D341Med (cell line): ENCODE results near the gene SLC18A3.

Experiments
- DNase-seq: peaks from one replicate; pipeline ENCODE4 v3.0.0; 2012; ENCODE audit warnings: low spot score

The SLC18A3 gene

DNA sequence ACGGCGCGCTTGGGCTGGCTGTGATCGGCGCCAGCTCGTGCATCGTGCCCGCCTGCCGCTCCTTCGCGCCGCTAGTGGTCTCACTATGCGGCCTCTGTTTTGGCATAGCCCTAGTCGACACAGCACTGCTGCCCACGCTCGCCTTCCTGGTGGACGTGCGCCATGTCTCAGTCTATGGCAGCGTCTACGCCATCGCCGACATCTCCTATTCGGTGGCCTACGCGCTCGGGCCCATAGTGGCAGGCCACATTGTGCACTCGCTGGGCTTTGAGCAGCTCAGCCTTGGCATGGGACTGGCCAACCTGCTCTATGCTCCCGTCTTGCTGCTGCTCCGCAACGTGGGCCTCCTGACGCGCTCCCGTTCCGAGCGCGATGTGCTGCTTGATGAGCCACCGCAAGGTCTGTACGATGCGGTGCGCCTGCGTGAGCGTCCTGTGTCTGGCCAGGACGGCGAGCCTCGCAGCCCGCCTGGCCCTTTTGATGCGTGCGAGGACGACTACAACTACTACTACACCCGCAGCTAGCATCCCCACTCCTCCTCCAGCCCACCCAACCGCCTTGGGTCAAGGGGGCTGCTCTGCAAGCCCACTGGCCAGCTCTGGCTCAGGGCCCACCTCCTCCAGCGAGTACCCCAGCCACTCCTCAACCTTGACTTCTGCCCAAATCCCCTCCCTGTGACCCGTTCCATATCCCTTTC lies 1.9 kb downstream of the SLC18A3 start:
- no peak for DNase-seq

DNA sequence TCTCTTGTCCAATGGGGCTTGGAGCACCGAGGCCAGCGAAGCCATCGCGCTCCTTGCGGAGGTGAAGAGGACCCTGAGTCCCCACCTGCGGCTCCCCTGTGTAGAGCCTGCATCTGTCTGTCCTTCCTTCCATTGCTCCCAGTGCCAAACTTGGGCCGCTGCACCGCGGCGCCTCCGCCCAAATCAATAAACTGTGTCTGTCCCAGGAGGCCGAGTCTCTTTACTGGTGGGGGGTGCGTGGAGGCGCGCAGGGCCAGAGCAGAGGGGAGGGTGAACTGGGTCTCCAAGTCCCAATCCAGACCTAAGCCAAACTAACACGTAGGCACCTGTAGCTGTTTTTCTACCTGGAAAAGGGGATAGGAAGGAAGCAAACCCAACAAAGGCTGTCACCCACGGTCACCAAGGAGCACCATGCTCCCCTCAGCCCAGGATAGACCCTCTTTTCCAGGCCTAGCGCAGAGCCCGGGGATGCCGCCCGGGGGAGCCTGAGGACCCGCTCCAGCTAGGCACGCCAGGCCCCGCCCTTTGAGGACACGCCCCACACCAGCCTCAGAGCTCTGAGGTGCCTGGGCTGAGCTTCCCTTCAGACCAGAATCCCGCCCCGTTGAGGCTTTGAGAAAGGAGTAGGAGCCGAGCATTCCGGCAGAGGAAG lies 2.5 kb downstream of the SLC18A3 start:
- DNase-seq: peak; percentile 88

- DNase-seq: no peak
Observed at GRCh38 chr10:49613165-49613881, 3.2 kb downstream of the SLC18A3 start.

- no peak for DNase-seq
Observed at GRCh38 chr10:49613882-49614241, 3.8 kb downstream of the SLC18A3 start, which contains the start of gene CHAT. CHAT (plus strand) TSS chr10:49614037; CDS start chr10:49614190, 153 bp downstream.

GRCh38 chr10:49614242-49615198 lies 4.4 kb downstream of the SLC18A3 start:
- DNase-seq: peak; percentile 46

GRCh38 chr10:49615213-49615612 lies 5.1 kb downstream of the SLC18A3 start:
- DNase-seq: peak; percentile 22

GRCh38 chr10:49615721-49616120 lies 5.6 kb downstream of the SLC18A3 start:
- no peak for DNase-seq

- DNase-seq: no peak
Observed at GRCh38 chr10:49616421-49617101, 6.5 kb downstream of the SLC18A3 start.

DNA sequence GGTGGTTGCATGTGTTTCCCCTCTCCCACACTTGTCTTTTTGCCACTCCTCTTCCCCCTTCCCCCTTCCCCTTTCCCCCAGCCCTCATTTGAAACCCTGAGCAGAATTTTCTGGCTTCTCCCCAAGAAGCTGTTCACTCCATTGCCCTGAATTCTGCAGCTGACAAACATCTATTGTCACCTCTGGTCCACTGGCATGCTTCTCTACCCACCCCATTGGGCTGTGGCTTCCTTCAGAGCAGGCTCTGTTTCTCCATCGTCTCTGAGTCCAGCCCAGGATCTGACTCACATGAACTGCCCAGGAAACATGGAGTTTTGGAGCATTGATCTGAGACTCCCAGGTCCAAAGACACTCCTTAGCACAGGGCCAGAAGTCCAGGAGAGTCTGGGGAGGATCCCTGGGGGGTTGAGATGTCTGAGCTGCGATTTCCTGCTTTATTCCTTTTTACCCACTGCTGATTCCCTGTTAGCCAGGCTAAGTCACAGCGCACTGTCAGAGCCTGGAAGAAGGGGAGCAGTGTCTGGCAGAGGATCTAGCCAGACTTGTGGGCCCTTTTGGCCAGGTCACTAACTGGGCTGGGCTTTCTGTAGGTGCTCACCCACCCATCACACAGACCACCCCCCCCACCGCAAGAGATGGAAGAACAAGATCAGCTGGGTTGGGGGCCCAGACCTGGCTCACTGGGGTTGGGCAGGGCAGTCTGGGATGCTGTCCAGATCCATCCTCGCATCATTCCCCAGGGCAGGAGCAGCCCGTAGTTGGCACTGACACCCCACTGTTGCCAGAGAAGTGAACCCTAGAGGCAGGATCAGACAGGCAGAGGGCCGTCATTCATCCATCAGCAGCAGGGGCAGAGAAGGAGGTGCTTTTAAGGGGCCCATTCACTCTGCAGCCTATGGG lies 7.3 kb downstream of the SLC18A3 start:
- DNase-seq: no peak

- DNase-seq: no peak
Observed at GRCh38 chr10:49618821-49619220, 8.7 kb downstream of the SLC18A3 start.

GRCh38 chr10:49619613-49620012 lies 9.5 kb downstream of the SLC18A3 start:
- DNase-seq: no peak

DNA sequence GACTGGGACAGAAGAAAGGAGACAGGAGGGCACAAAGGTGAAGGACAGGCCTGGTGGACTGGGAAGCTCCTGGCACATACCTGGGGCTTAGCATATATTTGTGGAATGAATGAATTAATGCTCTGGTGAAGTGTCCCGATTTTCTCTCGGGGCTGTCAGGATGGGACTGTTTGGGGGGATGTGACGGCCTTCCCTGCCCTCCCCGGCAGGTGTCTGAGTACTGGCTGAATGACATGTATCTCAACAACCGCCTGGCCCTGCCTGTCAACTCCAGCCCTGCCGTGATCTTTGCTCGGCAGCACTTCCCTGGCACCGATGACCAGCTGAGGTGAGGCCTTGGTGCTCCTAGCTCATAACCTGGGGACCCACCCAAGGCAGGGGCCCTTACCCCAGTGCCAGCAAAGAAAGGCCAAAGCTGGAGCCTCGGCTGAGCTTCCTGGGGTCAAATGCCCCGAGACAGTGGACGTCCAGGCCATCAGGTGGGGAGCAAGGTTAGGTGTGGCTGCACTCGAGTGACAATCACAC lies 10.2 kb downstream of the SLC18A3 start:
- no peak for DNase-seq

GRCh38 chr10:49620841-49621378 lies 10.8 kb downstream of the SLC18A3 start:
- peak; percentile 81 for DNase-seq

DNA sequence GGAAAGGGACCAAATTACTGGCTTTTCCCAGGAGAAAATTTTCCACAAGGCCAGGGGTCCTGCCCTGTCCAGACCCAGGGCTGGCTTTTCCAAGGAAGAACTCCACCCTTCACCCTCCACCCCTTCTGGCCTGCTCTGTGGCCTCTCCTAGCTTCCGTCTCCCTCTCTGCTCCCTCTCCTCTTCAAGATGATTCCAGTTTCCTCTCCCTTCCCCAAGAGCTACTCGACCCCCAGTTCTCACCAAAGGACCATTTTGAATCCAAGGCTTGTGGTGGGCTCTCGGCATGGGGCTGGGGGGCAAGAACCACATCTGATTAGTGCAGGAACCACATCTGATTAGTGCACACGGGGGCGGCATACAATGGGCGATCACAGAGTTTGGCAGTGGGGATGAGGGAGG lies 11.5 kb downstream of the SLC18A3 start:
- no peak for DNase-seq

- DNase-seq: no peak
Observed at GRCh38 chr10:49622426-49623425, 12.6 kb downstream of the SLC18A3 start.

DNA sequence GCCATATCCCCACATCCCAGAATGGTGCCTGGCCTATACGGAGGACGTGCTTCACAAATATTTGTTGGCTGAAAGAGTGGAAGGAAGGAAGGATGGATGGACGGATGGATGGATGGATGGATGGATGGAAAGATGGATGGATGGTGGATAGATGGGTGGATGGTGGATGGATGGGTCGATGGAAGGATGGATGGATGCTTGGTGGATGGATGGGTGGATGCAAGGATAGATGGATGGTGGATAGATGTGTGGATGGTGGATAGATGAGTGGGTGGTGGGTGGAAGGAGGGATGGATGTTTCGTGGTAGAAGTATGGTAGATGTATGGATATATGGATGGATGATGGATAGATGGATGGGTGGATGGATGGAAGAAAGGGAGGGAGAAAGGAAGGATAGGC lies 14.5 kb downstream of the SLC18A3 start:
- no peak for DNase-seq

- DNase-seq: no peak
Observed at GRCh38 chr10:49625411-49625810, 15.3 kb downstream of the SLC18A3 start.

DNA sequence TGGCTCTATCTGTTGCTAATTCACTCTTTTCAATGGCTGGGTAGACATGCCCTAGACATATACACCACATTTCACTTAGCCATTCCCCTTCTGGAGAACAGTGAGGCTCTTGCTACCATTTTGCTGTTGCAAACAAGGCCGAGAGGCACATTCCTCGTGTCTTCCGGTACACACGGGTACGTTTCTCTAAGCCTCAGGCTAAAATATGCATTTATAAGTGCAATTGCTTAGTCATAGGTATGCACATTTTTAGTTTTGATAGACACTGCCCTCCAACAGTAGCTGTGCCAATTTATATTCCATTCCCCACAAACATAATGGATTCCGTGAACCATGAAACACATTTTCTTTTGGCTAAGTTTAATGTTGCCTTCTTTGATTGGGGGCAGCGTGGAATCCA lies 16.9 kb downstream of the SLC18A3 start:
- DNase-seq: no peak
